ENCODE measurements around the gene MFAP4.

Gene MFAP4

DNA sequence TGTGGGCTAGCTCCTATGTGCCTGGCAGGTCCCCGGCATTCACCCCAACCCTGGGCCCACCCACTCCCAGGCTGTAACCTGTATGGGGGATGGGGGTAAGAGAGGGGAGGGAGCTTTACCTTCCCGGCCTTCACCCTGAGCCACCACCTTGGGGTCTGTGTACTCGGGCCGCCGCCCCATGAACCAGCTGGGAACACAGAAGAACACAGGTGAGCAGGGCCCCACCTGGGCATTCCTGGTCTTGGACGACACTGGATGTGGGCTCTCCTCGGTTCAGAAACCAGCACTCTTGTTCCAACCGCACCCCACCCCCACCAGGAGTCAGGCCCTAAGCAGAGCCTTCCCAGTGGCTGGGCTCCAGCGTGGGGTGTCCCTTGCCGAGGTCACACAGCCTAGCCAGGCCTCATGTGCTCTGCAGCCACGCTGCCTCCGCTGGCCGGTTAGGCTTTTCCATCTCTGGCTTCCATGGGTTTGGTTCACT, 43.3 kb downstream of the MFAP4 start:
- Histone ChIP-seq H3K4me1 (ENCODE audit: control insufficient read depth in 5 of 5, insufficient read depth in 5 of 5, low read length in 5 of 5) (peaks cover 22 to 77% (median 57%) of the 10 kb centered on the region in 5 donors), H3K4me3 (ENCODE audit: low read depth in 1 of 5, low read length in 5 of 5) (no peak overlapping the region), H3K9me3 (ENCODE audit: control insufficient read depth in 5 of 5, low read length in 5 of 5) (no peaks in the 10 kb centered on the region), H3K36me3 (ENCODE audit: control insufficient read depth in 5 of 5, insufficient read depth in 5 of 5, low read length in 5 of 5) (no peaks in the 10 kb centered on the region), H3K27ac (ENCODE audit: low read depth, low read length) (no peak overlapping the region), H3K27me3 (ENCODE audit: control insufficient read depth in 5 of 5, insufficient read depth in 4 of 5, low read length in 5 of 5) (no peaks in the 10 kb centered on the region), H3K9ac (ENCODE audit: low read length in 5 of 5) (peak overlapping the region in 1 of 5 donors; percentile 42)

DNA sequence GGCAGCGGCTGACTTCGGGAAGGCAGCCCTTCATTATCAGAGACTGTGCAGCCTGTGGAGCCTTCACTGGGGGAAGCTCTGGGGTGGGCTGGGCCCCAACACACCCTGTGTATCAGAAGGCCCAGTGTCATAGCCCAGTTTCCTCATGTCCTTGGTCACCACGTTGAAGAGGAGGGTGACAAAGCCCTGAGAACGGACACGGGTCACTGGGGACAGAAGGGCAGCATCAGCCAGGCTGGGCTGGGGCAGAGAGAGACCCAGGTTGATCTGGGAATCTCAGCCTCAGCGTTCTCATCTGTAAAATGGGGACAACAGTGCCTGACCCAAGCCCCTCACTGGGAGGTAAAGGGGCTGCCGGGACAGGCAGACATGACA, 43.7 kb downstream of the MFAP4 start:
- Histone ChIP-seq H3K27ac (ENCODE audit: low read depth, low read length) (no peak overlapping the region), H3K9me3 (ENCODE audit: control insufficient read depth in 5 of 5, low read length in 5 of 5) (no peaks in the 10 kb centered on the region), H3K4me1 (ENCODE audit: control insufficient read depth in 5 of 5, insufficient read depth in 5 of 5, low read length in 5 of 5) (peaks cover 23 to 81% (median 61%) of the 10 kb centered on the region in 5 donors), H3K9ac (ENCODE audit: low read length in 5 of 5) (no peak overlapping the region), H3K27me3 (ENCODE audit: control insufficient read depth in 5 of 5, insufficient read depth in 4 of 5, low read length in 5 of 5) (no peaks in the 10 kb centered on the region), H3K4me3 (ENCODE audit: low read depth in 1 of 5, low read length in 5 of 5) (no peak overlapping the region), H3K36me3 (ENCODE audit: control insufficient read depth in 5 of 5, insufficient read depth in 5 of 5, low read length in 5 of 5) (no peaks in the 10 kb centered on the region)

DNA sequence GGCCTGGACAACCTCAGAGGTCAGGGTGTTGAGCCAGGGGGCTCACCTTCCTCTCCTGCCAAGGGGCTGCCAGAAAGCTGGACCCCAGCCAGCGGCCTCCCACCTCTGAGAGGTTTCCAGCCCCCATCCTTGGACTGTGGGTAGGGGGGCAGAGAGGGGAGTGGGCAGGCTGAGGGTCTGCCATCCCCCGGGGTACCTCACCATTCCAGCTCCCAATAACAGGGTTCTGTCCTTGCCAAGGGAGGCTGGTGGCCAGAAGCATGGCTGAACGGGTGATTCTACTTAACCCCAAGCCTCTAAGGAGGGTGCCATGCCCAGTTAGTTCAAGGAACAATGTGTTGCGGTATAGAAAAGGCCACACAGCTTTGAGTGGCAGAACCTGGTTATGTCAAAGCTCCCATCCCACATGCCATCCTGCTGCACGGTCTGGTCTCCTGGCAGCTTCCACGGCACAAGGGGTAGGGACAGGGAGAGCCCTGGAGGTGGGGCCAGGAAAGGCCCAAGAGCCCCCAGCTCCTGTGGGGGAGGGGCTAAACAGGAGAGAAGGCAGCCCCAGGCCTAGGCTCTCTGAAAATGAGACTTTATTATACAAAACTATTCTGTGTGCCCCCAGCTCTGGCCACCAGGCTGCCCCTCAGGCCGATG, 44.3 kb downstream of the MFAP4 start:
- Histone ChIP-seq H3K27me3 (ENCODE audit: control insufficient read depth in 5 of 5, insufficient read depth in 4 of 5, low read length in 5 of 5) (no peaks in the 10 kb centered on the region), H3K36me3 (ENCODE audit: control insufficient read depth in 5 of 5, insufficient read depth in 5 of 5, low read length in 5 of 5) (no peaks in the 10 kb centered on the region), H3K4me1 (ENCODE audit: control insufficient read depth in 5 of 5, insufficient read depth in 5 of 5, low read length in 5 of 5) (peaks cover 27 to 87% (median 66%) of the 10 kb centered on the region in 5 donors), H3K9ac (ENCODE audit: low read length in 5 of 5) (peak overlapping the region in 1 of 5 donors; percentile 21), H3K9me3 (ENCODE audit: control insufficient read depth in 5 of 5, low read length in 5 of 5) (no peaks in the 10 kb centered on the region), H3K4me3 (ENCODE audit: low read depth in 1 of 5, low read length in 5 of 5) (no peak overlapping the region), H3K27ac (ENCODE audit: low read depth, low read length) (peak overlapping the region; percentile 30)

DNA sequence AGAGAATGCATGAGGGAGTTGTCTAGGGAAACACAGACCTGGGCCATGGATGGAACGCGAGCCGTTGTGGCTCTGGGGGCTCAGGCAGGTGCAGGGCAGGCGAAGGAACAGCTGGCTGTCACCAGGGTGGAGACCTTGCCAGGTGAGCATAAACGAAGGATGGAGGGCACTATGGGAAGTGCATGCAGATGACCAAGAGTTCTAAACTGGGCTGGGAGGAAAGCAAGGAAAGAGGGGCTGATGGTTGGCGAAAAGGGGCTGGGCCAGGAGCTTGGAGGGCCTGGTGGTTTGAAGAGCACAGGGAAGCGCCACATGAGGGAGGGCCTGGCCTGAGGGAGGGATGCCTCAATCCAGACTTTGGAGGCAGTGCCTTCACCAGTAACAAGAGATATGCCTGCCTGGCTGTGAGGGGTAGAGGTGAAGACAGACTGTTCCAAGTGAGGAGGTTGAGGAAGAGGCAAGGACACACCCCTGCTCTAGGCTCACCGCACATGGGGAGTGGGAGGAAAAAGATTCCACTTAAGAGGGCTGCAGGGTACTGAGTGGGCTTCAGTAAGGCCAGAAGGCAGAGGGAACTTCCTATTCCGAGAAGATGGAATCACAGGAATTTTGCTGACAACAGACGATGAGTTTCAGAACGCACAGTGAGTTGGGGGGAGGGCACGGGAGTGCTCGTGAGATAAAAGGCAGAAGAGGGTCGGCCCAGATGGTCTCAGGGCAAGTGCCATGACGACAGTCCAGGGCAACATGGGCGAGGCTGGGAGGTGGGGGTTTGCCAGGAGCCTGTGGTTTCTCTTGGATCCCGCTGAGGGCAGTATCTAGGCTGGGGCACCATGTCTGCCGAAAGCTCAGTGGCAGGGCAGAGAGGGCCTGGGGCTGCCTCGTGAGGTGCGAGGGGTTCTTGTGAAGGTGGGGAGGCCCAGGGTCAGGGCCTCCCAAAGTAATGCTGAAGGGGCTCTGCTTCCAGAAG, 45.1 kb downstream of the MFAP4 start:
- Histone ChIP-seq H3K9ac (ENCODE audit: low read length in 5 of 5) (peak overlapping the region in 2 of 5 donors; percentile 15 to 21), H3K27ac (ENCODE audit: low read depth, low read length) (peak overlapping the region; percentile 30), H3K9me3 (ENCODE audit: control insufficient read depth in 5 of 5, low read length in 5 of 5) (no peaks in the 10 kb centered on the region), H3K4me3 (ENCODE audit: low read depth in 1 of 5, low read length in 5 of 5) (no peak overlapping the region), H3K27me3 (ENCODE audit: control insufficient read depth in 5 of 5, insufficient read depth in 4 of 5, low read length in 5 of 5) (no peaks in the 10 kb centered on the region), H3K4me1 (ENCODE audit: control insufficient read depth in 5 of 5, insufficient read depth in 5 of 5, low read length in 5 of 5) (peaks cover 23 to 87% (median 66%) of the 10 kb centered on the region in 5 donors), H3K36me3 (ENCODE audit: control insufficient read depth in 5 of 5, insufficient read depth in 5 of 5, low read length in 5 of 5) (peaks cover 0 to 3% (median 0%) of the 10 kb centered on the region in 5 donors)

DNA sequence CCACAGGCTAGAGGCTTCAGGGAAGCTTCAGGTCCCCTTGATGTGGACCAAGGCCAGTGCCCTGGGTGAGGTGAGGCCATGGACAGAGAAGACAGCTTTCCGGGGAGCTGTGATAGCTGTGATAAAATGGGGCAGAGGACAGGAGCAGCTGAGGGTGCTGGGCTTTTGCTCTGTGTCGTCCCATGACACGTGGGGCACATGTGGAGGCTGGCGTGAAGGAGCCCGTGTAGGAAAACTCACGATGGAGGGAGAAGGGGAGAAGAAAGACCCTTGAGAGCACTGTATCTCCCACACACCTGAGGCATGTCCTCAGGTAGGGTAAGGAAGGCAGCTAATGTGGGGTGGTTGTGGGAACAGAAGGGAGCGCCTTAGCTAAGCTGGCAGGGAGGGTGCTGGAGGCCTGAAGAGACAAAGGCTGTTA, 45.8 kb downstream of the MFAP4 start:
- Histone ChIP-seq H3K9me3 (ENCODE audit: control insufficient read depth in 5 of 5, low read length in 5 of 5) (no peaks in the 10 kb centered on the region), H3K4me3 (ENCODE audit: low read depth in 1 of 5, low read length in 5 of 5) (no peak overlapping the region), H3K27me3 (ENCODE audit: control insufficient read depth in 5 of 5, insufficient read depth in 4 of 5, low read length in 5 of 5) (no peaks in the 10 kb centered on the region), H3K4me1 (ENCODE audit: control insufficient read depth in 5 of 5, insufficient read depth in 5 of 5, low read length in 5 of 5) (peaks cover 16 to 84% (median 62%) of the 10 kb centered on the region in 5 donors), H3K9ac (ENCODE audit: low read length in 5 of 5) (no peak overlapping the region), H3K27ac (ENCODE audit: low read depth, low read length) (peak overlapping the region; percentile 30), H3K36me3 (ENCODE audit: control insufficient read depth in 5 of 5, insufficient read depth in 5 of 5, low read length in 5 of 5) (peaks cover 0 to 5% (median 0%) of the 10 kb centered on the region in 5 donors)

DNA sequence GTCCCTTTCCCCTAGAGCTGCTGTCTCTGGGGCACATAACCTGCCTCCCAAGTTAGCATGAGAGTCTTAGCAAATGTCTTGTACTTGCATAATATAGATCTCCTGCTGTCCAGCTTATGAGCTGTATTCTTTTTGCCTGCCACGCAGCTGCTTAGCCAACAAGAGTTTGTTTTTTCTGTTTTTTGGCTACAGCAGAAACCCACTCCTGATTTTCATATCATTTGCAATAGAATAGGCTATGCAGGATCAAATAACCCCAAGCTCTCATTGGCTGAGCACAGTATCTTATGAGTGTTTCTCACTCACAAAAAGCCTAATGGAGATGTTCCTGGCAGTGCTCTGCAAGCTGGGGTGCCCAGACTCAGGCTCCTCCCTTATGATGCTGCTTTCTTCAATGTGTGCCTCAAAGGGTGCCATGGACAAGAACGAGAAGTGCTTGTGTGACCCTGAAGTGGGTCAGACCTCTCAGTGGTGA, 47.6 kb downstream of the MFAP4 start:
- no peaks in the 10 kb centered on the region for H3K27me3 ChIP-seq (ENCODE audit: control insufficient read depth in 5 of 5, insufficient read depth in 4 of 5, low read length in 5 of 5)
- no peak overlapping the region for H3K9ac ChIP-seq (ENCODE audit: low read length in 5 of 5)
- peaks cover 9 to 76% (median 43%) of the 10 kb centered on the region in 5 donors for H3K4me1 ChIP-seq (ENCODE audit: control insufficient read depth in 5 of 5, insufficient read depth in 5 of 5, low read length in 5 of 5)
- H3K9me3 ChIP-seq (ENCODE audit: control insufficient read depth in 5 of 5, low read length in 5 of 5) = no peaks in the 10 kb centered on the region
- H3K36me3 ChIP-seq (ENCODE audit: control insufficient read depth in 5 of 5, insufficient read depth in 5 of 5, low read length in 5 of 5) = peaks cover 0 to 7% (median under 1%) of the 10 kb centered on the region in 5 donors
- no peak overlapping the region for H3K27ac ChIP-seq (ENCODE audit: low read depth, low read length)
- no peak overlapping the region for H3K4me3 ChIP-seq (ENCODE audit: low read depth in 1 of 5, low read length in 5 of 5)

DNA sequence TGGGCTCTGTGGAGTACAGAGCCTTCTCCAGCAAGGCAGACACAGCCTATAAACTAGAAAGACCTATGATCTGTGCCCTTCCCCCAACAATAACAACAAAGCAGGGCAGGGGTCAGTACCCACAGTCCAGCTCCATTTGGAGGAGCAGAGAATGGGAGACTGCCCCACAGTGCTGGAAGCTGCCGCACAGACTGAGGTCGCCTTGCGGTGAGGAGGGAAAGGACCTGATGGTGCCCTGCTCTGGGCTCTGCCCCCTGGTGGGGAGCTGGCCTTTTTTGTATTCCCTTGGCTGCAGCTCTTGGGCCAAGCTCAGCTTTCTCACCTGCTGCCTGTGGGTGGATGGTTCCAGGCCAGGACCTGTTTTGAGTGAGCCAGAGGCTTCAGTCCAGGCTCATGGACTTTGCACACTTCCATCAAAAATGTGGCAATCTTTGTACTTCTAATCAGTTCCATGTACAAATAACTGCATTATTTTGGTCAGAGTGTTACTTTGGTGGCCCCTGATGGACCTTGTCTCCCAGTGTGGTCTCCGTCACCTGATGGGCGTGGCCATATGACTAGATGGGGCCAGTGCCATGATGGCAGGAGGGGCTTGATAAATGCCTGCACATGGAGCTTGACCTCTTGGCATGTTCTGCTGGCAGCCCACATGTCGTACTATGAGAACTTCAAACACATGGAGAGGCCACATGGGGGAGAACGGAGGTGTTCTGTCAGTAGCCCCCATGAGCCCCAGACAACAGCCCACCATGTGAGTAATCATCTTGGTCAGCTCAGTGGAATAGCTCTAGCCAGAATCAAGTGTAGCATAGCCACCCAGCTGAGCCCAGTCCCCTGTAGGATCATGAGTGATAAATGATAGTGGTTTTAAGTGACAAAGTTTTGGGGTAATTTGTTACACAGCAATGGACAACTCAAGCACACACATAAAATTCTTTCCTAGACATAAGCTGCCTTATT, 48.7 kb downstream of the MFAP4 start:
- Histone ChIP-seq H3K9ac (ENCODE audit: low read length in 5 of 5) (no peak overlapping the region), H3K36me3 (ENCODE audit: control insufficient read depth in 5 of 5, insufficient read depth in 5 of 5, low read length in 5 of 5) (peaks cover 0 to 18% (median 11%) of the 10 kb centered on the region in 5 donors), H3K4me1 (ENCODE audit: control insufficient read depth in 5 of 5, insufficient read depth in 5 of 5, low read length in 5 of 5) (peaks cover 7 to 67% (median 35%) of the 10 kb centered on the region in 5 donors), H3K27me3 (ENCODE audit: control insufficient read depth in 5 of 5, insufficient read depth in 4 of 5, low read length in 5 of 5) (no peaks in the 10 kb centered on the region), H3K4me3 (ENCODE audit: low read depth in 1 of 5, low read length in 5 of 5) (no peak overlapping the region), H3K9me3 (ENCODE audit: control insufficient read depth in 5 of 5, low read length in 5 of 5) (no peaks in the 10 kb centered on the region), H3K27ac (ENCODE audit: low read depth, low read length) (peak overlapping the region; percentile 58)

DNA sequence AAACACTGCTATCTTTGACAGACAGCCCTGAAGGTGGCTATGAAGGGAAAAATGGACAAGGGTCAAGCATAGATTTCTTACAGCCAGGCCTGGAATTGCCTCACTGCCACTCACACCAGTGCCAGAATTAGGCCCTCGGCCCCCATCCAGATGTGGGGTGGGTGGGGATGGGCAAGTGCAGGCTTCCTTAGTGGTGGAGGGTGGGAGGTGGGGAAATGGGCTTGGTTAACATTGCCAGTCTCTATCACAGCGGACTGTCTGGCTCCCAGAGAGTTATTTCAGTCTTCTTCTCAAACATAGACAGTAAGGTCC, 49.3 kb downstream of the MFAP4 start:
- Histone ChIP-seq H3K27ac (ENCODE audit: low read depth, low read length) (peak overlapping the region; percentile 58), H3K27me3 (ENCODE audit: control insufficient read depth in 5 of 5, insufficient read depth in 4 of 5, low read length in 5 of 5) (no peaks in the 10 kb centered on the region), H3K4me1 (ENCODE audit: control insufficient read depth in 5 of 5, insufficient read depth in 5 of 5, low read length in 5 of 5) (peaks cover 7 to 60% (median 35%) of the 10 kb centered on the region in 5 donors), H3K9ac (ENCODE audit: low read length in 5 of 5) (peak overlapping the region in 1 of 5 donors; percentile 48), H3K9me3 (ENCODE audit: control insufficient read depth in 5 of 5, low read length in 5 of 5) (no peaks in the 10 kb centered on the region), H3K36me3 (ENCODE audit: control insufficient read depth in 5 of 5, insufficient read depth in 5 of 5, low read length in 5 of 5) (peaks cover 0 to 23% (median 15%) of the 10 kb centered on the region in 5 donors), H3K4me3 (ENCODE audit: low read depth in 1 of 5, low read length in 5 of 5) (no peak overlapping the region)

DNA sequence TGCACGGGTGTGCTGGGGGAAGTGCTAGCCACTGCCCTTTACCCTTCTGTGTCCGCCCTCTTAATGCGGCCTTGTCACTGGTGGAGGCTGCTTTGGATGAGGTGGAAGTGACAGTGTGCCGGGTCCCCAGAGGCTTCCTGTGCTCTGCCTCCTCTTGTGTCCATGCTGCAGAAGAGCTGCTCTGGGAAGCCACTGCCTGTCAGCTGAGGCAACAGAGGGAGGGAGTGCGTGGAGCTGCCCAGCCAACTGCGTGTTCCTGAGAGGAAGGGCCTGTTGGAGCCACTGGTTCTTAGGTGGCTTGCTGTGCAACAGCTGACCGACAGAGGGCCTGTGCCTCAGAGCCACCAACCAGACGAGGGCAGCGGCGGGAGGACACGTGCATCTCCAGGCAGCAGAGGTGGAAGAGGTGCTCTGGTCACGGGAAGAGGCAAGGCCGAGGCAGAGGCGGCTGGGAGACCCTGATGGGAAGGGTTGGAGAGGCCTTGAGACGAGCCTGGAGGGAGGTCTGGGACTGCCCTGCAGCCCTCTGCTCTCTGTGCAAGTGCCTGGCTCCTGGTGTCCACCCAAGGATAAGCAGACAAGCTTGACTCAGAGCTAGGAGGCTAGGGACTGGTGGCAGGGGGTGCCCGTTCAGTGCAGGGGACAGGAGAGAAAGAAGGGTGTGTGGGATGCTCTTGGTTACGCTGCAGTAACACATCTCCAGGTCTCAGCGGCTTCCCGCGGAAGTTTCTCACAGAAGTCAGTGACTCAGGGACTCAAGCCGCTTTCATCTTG, 49.9 kb downstream of the MFAP4 start:
- H3K9me3 ChIP-seq (ENCODE audit: control insufficient read depth in 5 of 5, low read length in 5 of 5) = no peaks in the 10 kb centered on the region
- no peak overlapping the region for H3K4me3 ChIP-seq (ENCODE audit: low read depth in 1 of 5, low read length in 5 of 5)
- H3K4me1 ChIP-seq (ENCODE audit: control insufficient read depth in 5 of 5, insufficient read depth in 5 of 5, low read length in 5 of 5) = peaks cover 7 to 55% (median 33%) of the 10 kb centered on the region in 5 donors
- peak overlapping the region; percentile 41 for H3K27ac ChIP-seq (ENCODE audit: low read depth, low read length)
- H3K9ac ChIP-seq (ENCODE audit: low read length in 5 of 5) = peak overlapping the region in 1 of 5 donors; percentile 48
- no peaks in the 10 kb centered on the region for H3K27me3 ChIP-seq (ENCODE audit: control insufficient read depth in 5 of 5, insufficient read depth in 4 of 5, low read length in 5 of 5)
- peaks cover 0 to 24% (median 15%) of the 10 kb centered on the region in 5 donors for H3K36me3 ChIP-seq (ENCODE audit: control insufficient read depth in 5 of 5, insufficient read depth in 5 of 5, low read length in 5 of 5)

Data from subcutaneous abdominal adipose tissue (tissue), 5 donors.